Neural progenitor cell (in vitro differentiated cells): ENCODE measurements around the gene RAG1. TPM values are rescaled to one million over a fixed set of nuclear protein-coding genes. Genes with fewer than 3 reads are reported as not detected.

ENCODE experiments used
- DNase-seq: peaks from one replicate; pipeline ENCODE4 v3.0.0-alpha.2; 2016; ENCODE audit warnings: low spot score
- H2AFZ ChIP-seq: fragments of 200-600 bp; sonication (generic); replicated peaks from 2 replicates; pipeline ENCODE4 v1.6.1; 2016; ENCODE audit warnings: antibody characterized with exemption
- H3F3A ChIP-seq: fragments of 200-600 bp; sonication (generic); 2 replicates; pipeline ENCODE4 v1.6.1; 2016; ENCODE audit warnings: antibody characterized with exemption, low read depth
- H3K27ac ChIP-seq: fragments of 200-600 bp; sonication (generic); 2 replicates; pipeline ENCODE4 v1.5.1; 2016; ENCODE audit warnings: mild to moderate bottlenecking
- H3K27me3 ChIP-seq: fragments of 200-600 bp; sonication (generic); 2 replicates; pipeline ENCODE4 v1.6.1; 2016; ENCODE audit warnings: mild to moderate bottlenecking, moderate library complexity
- H3K36me3 ChIP-seq: fragments of 200-600 bp; sonication (generic); 2 replicates; pipeline ENCODE4 v1.5.1; 2016
- H3K4me1 ChIP-seq: fragments of 200-600 bp; sonication (generic); 2 replicates; pipeline ENCODE4 v1.6.1; 2016; ENCODE audit warnings: mixed run types
- H3K4me2 ChIP-seq: fragments of 200-600 bp; sonication (generic); 2 replicates; pipeline ENCODE4 v1.6.1; 2016
- H3K4me3 ChIP-seq: fragments of 200-600 bp; sonication (generic); 2 replicates; pipeline ENCODE4 v1.5.1; 2016
- H3K79me2 ChIP-seq: fragments of 200-600 bp; sonication (generic); 2 replicates; pipeline ENCODE4 v1.6.1; 2016; ENCODE audit warnings: low read depth
- H3K9ac ChIP-seq: fragments of 200-600 bp; sonication (generic); 2 replicates; pipeline ENCODE4 v1.6.1; 2016
- H3K9me3 ChIP-seq: fragments of 200-600 bp; sonication (generic); 2 replicates; pipeline ENCODE4 v1.5.1; 2016; ENCODE audit warnings: low read depth
- H4K20me1 ChIP-seq: fragments of 200-600 bp; sonication (generic); 2 replicates; pipeline ENCODE4 v1.6.1; 2016; ENCODE audit warnings: low read depth
- H3K27ac Mint-ChIP-seq: 3 replicates; pipeline ENCODE4 v1.8.0; 2021; ENCODE audit warnings: mixed read lengths
- H3K27me3 Mint-ChIP-seq: 2 replicates; pipeline ENCODE4 v1.8.0; 2022; ENCODE audit warnings: low read depth, mild to moderate bottlenecking, inconsistent platforms, moderate library complexity, mixed read lengths; ENCODE audit not compliant: insufficient read depth
- H3K36me3 Mint-ChIP-seq: 3 replicates; pipeline ENCODE4 v1.8.0; 2021; ENCODE audit warnings: mixed read lengths
- H3K4me1 Mint-ChIP-seq: 3 replicates; pipeline ENCODE4 v1.8.0; 2021; ENCODE audit warnings: mixed read lengths
- H3K4me3 Mint-ChIP-seq: 3 replicates; pipeline ENCODE4 v1.8.0; 2021; ENCODE audit warnings: mild to moderate bottlenecking, moderate library complexity, mixed read lengths
- H3K9me3 Mint-ChIP-seq: 3 replicates; pipeline ENCODE4 v1.8.0; 2020; ENCODE audit warnings: mixed read lengths
- CTCF ChIP-seq: fragments of 200-600 bp; sonication (generic); IDR thresholded peaks from 2 replicates; pipeline ENCODE4 v1.5.1; 2017; ENCODE audit warnings: antibody characterized with exemption, mild to moderate bottlenecking
- EZH2 ChIP-seq: fragments of 200-600 bp; sonication (generic); IDR thresholded peaks from 2 replicates; pipeline ENCODE4 v1.6.1; 2017; ENCODE audit warnings: antibody characterized with exemption, mild to moderate bottlenecking, moderate library complexity
- EZH2phosphoT487 ChIP-seq: fragments of 200-600 bp; sonication (generic); IDR thresholded peaks from 2 replicates; pipeline ENCODE4 v1.6.1; 2017; ENCODE audit warnings: antibody characterized with exemption
- total RNA-seq: library from RNA; depleted of rRNA; stranded (reverse); fragments of >200 nt; gene quantifications from 2 replicates; pipeline ENCODE4 v1.2.3, GENCODE V29; 2015; ENCODE audit warnings: low replicate concordance

The RAG1 gene
- total RNA-seq, 1 donor from 2014 or later: 0.84 TPM

DNA sequence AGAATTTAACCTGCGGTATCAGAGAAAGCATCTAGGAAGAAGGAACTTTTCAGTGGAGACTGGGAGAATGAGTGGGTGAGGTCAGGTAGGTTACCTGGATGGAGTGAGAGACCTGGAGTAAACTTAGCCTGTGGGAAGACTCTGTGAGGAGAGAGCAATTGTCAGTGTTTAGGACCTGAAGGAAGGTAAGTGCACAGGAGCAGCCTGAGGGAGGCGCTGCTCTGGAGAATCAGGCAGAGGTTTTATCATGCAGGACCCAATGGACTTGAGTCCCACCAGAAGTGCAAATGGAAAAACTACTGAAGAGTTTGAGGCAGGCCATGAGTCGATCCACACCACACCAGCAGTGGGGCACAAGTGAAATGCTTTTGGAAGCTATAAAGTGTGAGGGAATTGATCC is 15.9 kb downstream of the RAG1 start:
- Mint-ChIP-seq H3K4me1 (no peaks in the 10 kb centered on the region), H3K27ac (no peak overlapping the region), H3K4me3 (no peak overlapping the region), H3K36me3 (no peaks in the 10 kb centered on the region), H3K27me3 (peaks cover 2% of the 10 kb centered on the region), H3K9me3 (peaks cover 7% of the 10 kb centered on the region)
- H4K20me1 ChIP-seq: no peaks in the 10 kb centered on the region
- H3K4me3 ChIP-seq: no peak overlapping the region
- H2AFZ ChIP-seq: no peak overlapping the region
- no peak overlapping the region for H3K27ac ChIP-seq
- H3K4me2 ChIP-seq: no peak overlapping the region
- no peaks in the 10 kb centered on the region for H3F3A ChIP-seq
- H3K79me2 ChIP-seq: no peaks in the 10 kb centered on the region
- H3K9me3 ChIP-seq: no peaks in the 10 kb centered on the region
- H3K9ac ChIP-seq: no peak overlapping the region
- no peak for DNase-seq
- TF ChIP-seq EZH2 (no peak), CTCF (peak; percentile 15)
- no peaks in the 10 kb centered on the region for H3K4me1 ChIP-seq
- peaks cover 48% of the 10 kb centered on the region for H3K27me3 ChIP-seq
- no peaks in the 10 kb centered on the region for H3K36me3 ChIP-seq

DNA sequence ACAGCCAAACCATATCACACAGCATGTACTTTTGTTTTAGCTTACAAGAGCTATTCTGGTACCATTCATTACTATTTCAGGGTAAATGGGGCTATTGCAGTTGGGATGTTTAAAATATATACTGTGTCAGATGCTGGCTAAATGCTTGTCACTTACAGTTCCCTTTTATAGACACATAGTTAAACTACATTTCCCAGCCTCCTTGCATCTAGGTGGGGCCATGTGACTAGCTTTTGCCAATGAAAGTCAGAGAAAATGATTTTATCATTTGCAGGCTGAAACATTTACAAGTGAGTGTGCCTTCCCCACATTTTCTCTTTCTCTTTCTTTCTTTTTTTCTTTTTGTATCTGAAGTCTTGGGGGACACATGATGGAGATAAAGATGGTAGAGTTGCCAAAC is 18.7 kb downstream of the RAG1 start:
- H3K9ac ChIP-seq: no peak overlapping the region
- H2AFZ ChIP-seq: no peak overlapping the region
- Mint-ChIP-seq H3K4me3 (no peak overlapping the region), H3K27me3 (peaks cover 6% of the 10 kb centered on the region), H3K9me3 (peaks cover 7% of the 10 kb centered on the region), H3K36me3 (no peaks in the 10 kb centered on the region), H3K4me1 (no peaks in the 10 kb centered on the region), H3K27ac (no peak overlapping the region)
- H4K20me1 ChIP-seq: no peaks in the 10 kb centered on the region
- H3K9me3 ChIP-seq: no peaks in the 10 kb centered on the region
- no peak for DNase-seq
- no peaks in the 10 kb centered on the region for H3F3A ChIP-seq
- H3K36me3 ChIP-seq: no peaks in the 10 kb centered on the region
- H3K4me1 ChIP-seq: no peaks in the 10 kb centered on the region
- H3K79me2 ChIP-seq: no peaks in the 10 kb centered on the region
- H3K27ac ChIP-seq: no peak overlapping the region
- TF ChIP-seq EZH2phosphoT487 (no peak), CTCF (no peak), EZH2 (no peak)
- no peak overlapping the region for H3K4me3 ChIP-seq
- no peak overlapping the region for H3K4me2 ChIP-seq
- peaks cover 77% of the 10 kb centered on the region for H3K27me3 ChIP-seq

DNA sequence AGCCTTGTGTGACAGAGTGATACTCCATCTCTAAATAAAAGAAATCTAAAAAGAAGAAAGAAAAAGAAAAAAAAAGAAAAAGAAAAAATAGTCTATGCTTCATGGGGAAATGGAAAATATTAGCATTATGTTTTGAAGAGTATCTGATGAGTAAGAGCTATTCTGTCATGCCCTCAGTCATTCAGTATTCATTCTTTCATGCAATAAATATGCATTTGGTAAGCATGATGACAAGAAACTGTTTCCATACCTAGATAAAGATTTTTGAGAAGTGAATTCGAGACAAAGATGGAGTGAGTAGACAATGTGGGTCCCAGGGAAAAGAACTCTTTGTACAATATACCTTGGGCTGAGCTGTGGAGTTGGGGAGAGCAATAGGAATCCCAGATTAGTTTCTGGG is 20.3 kb downstream of the RAG1 start:
- no peak overlapping the region for H3K4me3 ChIP-seq
- no peaks in the 10 kb centered on the region for H3K79me2 ChIP-seq
- no peaks in the 10 kb centered on the region for H3K4me1 ChIP-seq
- H3K4me3 Mint-ChIP-seq: no peak overlapping the region
- no peaks in the 10 kb centered on the region for H3F3A ChIP-seq
- no peak for DNase-seq
- H3K27ac ChIP-seq: no peak overlapping the region
- no peaks in the 10 kb centered on the region for H3K4me1 Mint-ChIP-seq
- no peaks in the 10 kb centered on the region for H3K9me3 ChIP-seq
- H3K9me3 Mint-ChIP-seq: no peaks in the 10 kb centered on the region
- TF ChIP-seq EZH2phosphoT487 (no peak), CTCF (no peak), EZH2 (no peak)
- no peaks in the 10 kb centered on the region for H3K36me3 Mint-ChIP-seq
- no peak overlapping the region for H3K27ac Mint-ChIP-seq
- no peak overlapping the region for H2AFZ ChIP-seq
- H3K36me3 ChIP-seq: no peaks in the 10 kb centered on the region
- peaks cover 6% of the 10 kb centered on the region for H3K27me3 Mint-ChIP-seq
- no peak overlapping the region for H3K4me2 ChIP-seq
- no peak overlapping the region for H3K9ac ChIP-seq
- H4K20me1 ChIP-seq: no peaks in the 10 kb centered on the region
- H3K27me3 ChIP-seq: peaks cover 92% of the 10 kb centered on the region

GRCh38 chr11:36590513-36590912 is 22.7 kb downstream of the RAG1 start:
- H3K9ac ChIP-seq: no peak overlapping the region
- Mint-ChIP-seq H3K27ac (no peak overlapping the region), H3K4me1 (peaks cover 8% of the 10 kb centered on the region), H3K4me3 (no peak overlapping the region), H3K36me3 (no peaks in the 10 kb centered on the region), H3K27me3 (peaks cover 6% of the 10 kb centered on the region), H3K9me3 (no peaks in the 10 kb centered on the region)
- no peaks in the 10 kb centered on the region for H3K36me3 ChIP-seq
- H3K27ac ChIP-seq: no peak overlapping the region
- peaks cover 7% of the 10 kb centered on the region for H3K79me2 ChIP-seq
- no peak for DNase-seq
- H2AFZ ChIP-seq: no peak overlapping the region
- H3K4me1 ChIP-seq: peaks cover 7% of the 10 kb centered on the region
- H3F3A ChIP-seq: no peaks in the 10 kb centered on the region
- no peaks in the 10 kb centered on the region for H4K20me1 ChIP-seq
- no peak overlapping the region for H3K4me3 ChIP-seq
- TF ChIP-seq EZH2phosphoT487: no peak
- no peak for TF ChIP-seq EZH2
- no peak for TF ChIP-seq CTCF
- H3K4me2 ChIP-seq: no peak overlapping the region
- peaks cover 78% of the 10 kb centered on the region for H3K27me3 ChIP-seq
- no peaks in the 10 kb centered on the region for H3K9me3 ChIP-seq
